H9 (cell line): ENCODE measurements around the gene APOA4. TPM values are rescaled to one million over a fixed set of nuclear protein-coding genes. Genes with fewer than 3 reads are reported as not detected.

Experiments used
- DNase-seq: peaks from one replicate; pipeline ENCODE4 v3.0.0-alpha.2; 2017
- H2AFZ ChIP-seq: one replicate; pipeline ENCODE4 v1.6.1; 2013; ENCODE audit warnings: mild to moderate bottlenecking, low read length, control low read depth, moderate library complexity
- H2AK5ac ChIP-seq: 2 replicates; pipeline ENCODE4 v1.6.1; 2013; ENCODE audit warnings: low read length, control low read depth, mixed read lengths; ENCODE audit not compliant: insufficient read length
- H2BK120ac ChIP-seq: one replicate; pipeline ENCODE4 v1.6.1; 2013; ENCODE audit warnings: low read depth, mild to moderate bottlenecking, low read length, control low read depth, inconsistent platforms; ENCODE audit not compliant: poor library complexity, severe bottlenecking
- H2BK12ac ChIP-seq: 2 replicates; pipeline ENCODE4 v1.6.1; 2013; ENCODE audit warnings: low read length, control low read depth, mixed read lengths, low read depth; ENCODE audit not compliant: insufficient read length
- H2BK15ac ChIP-seq: 2 replicates; pipeline ENCODE4 v1.6.1; 2013; ENCODE audit warnings: low read depth, low read length, control low read depth
- H2BK20ac ChIP-seq: one replicate; pipeline ENCODE4 v1.6.1; 2013; ENCODE audit warnings: low read depth, mild to moderate bottlenecking, low read length, control low read depth, inconsistent platforms; ENCODE audit not compliant: poor library complexity, severe bottlenecking
- H2BK5ac ChIP-seq: 2 replicates; pipeline ENCODE4 v1.6.1; 2013; ENCODE audit warnings: low read length, control low read depth, mixed read lengths; ENCODE audit not compliant: insufficient read length
- H3K14ac ChIP-seq: 2 replicates; pipeline ENCODE4 v1.6.1; 2013; ENCODE audit warnings: low read length, control low read depth; ENCODE audit not compliant: insufficient read depth
- H3K18ac ChIP-seq: 2 replicates; pipeline ENCODE4 v1.6.1; 2013; ENCODE audit warnings: low read depth, mild to moderate bottlenecking, mixed read lengths, low read length, control low read depth; ENCODE audit not compliant: insufficient read length
- H3K23ac ChIP-seq: 2 replicates; pipeline ENCODE4 v1.6.1; 2013; ENCODE audit warnings: low read length, control low read depth, mixed read lengths, low read depth; ENCODE audit not compliant: insufficient read length
- H3K23me2 ChIP-seq: 2 replicates; pipeline ENCODE4 v1.6.1; 2013; ENCODE audit warnings: low read depth, mild to moderate bottlenecking, mixed read lengths, low read length, control low read depth; ENCODE audit not compliant: insufficient read length, poor library complexity, severe bottlenecking
- H3K27ac ChIP-seq: 2 replicates; pipeline ENCODE4 v1.5.1; 2013; ENCODE audit warnings: low read length, control low read depth, mixed read lengths, low read depth; ENCODE audit not compliant: insufficient read length
- H3K27me3 ChIP-seq: 2 replicates; pipeline ENCODE4 v1.6.1; 2013; ENCODE audit warnings: low read length, control low read depth, inconsistent platforms; ENCODE audit not compliant: insufficient read depth
- H3K4ac ChIP-seq: 2 replicates; pipeline ENCODE4 v1.6.1; 2013; ENCODE audit warnings: low read depth, mild to moderate bottlenecking, control low read depth, inconsistent platforms, low read length, moderate library complexity
- H3K4me1 ChIP-seq: 2 replicates; pipeline ENCODE4 v1.6.1; 2013; ENCODE audit warnings: low read length, control low read depth, inconsistent platforms; ENCODE audit not compliant: insufficient read depth
- H3K4me2 ChIP-seq: 2 replicates; pipeline ENCODE4 v1.6.1; 2013; ENCODE audit warnings: low read length, control low read depth, mixed read lengths; ENCODE audit not compliant: insufficient read length, insufficient read depth
- H3K56ac ChIP-seq: 2 replicates; pipeline ENCODE4 v1.6.1; 2013; ENCODE audit warnings: low read depth, mild to moderate bottlenecking, mixed read lengths, low read length, control low read depth; ENCODE audit not compliant: insufficient read length
- H3K79me1 ChIP-seq: 2 replicates; pipeline ENCODE4 v1.6.1; 2013; ENCODE audit warnings: low read depth, mild to moderate bottlenecking, moderate library complexity, low read length, control low read depth, inconsistent platforms; ENCODE audit not compliant: insufficient read depth, poor library complexity, severe bottlenecking
- H3K79me2 ChIP-seq: 2 replicates; pipeline ENCODE4 v1.6.1; 2013; ENCODE audit warnings: low read length, control low read depth, inconsistent platforms; ENCODE audit not compliant: insufficient read depth
- H3K9ac ChIP-seq: 2 replicates; pipeline ENCODE4 v1.6.1; 2013; ENCODE audit warnings: low read length, control low read depth, mixed read lengths; ENCODE audit not compliant: insufficient read length; ENCODE audit errors: extremely low read depth
- H3K9me3 ChIP-seq: one replicate; pipeline ENCODE4 v1.6.1; 2013; ENCODE audit warnings: low read depth, low read length, inconsistent platforms; ENCODE audit not compliant: control insufficient read depth
- H3T11ph ChIP-seq: one replicate; pipeline ENCODE4 v1.6.1; 2013; ENCODE audit warnings: mild to moderate bottlenecking, low read length, control low read depth, inconsistent platforms
- H4K20me1 ChIP-seq: one replicate; pipeline ENCODE4 v1.6.1; 2013; ENCODE audit not compliant: control insufficient read depth, insufficient read length, insufficient read depth
- H4K5ac ChIP-seq: 2 replicates; pipeline ENCODE4 v1.6.1; 2013; ENCODE audit warnings: low read depth, mild to moderate bottlenecking, mixed read lengths, low read length, control low read depth; ENCODE audit not compliant: insufficient read length
- H4K8ac ChIP-seq: replicated peaks from 2 replicates; pipeline ENCODE4 v1.6.1; 2013; ENCODE audit warnings: low read length, control low read depth, mixed read lengths, low read depth; ENCODE audit not compliant: insufficient read length
- H4K91ac ChIP-seq: 2 replicates; pipeline ENCODE4 v1.6.1; 2013; ENCODE audit warnings: low read depth, mild to moderate bottlenecking, moderate library complexity, mixed read lengths, low read length, control low read depth; ENCODE audit not compliant: insufficient read length
- H3K27ac Mint-ChIP-seq, 3 experiments: 2 replicates in 2 of 3; 3 replicates in 1 of 3; pipeline ENCODE4 v1.8.0; 2020 to 2021; ENCODE audit warnings: mixed read lengths in 3 of 3, mild to moderate bottlenecking in 1 of 3, moderate library complexity in 1 of 3
- H3K27me3 Mint-ChIP-seq: 2 replicates; pipeline ENCODE4 v1.8.0; 2021; ENCODE audit warnings: low read depth, mild to moderate bottlenecking, moderate library complexity, mixed read lengths
- H3K36me3 Mint-ChIP-seq, 3 experiments: 2 replicates in 2 of 3; 3 replicates in 1 of 3; pipeline ENCODE4 v1.8.0; 2020 to 2021; ENCODE audit warnings: low read depth in 3 of 3, mixed read lengths in 3 of 3; ENCODE audit not compliant: insufficient read depth in 1 of 3
- H3K4me1 Mint-ChIP-seq, 2 experiments: 2 replicates each; pipeline ENCODE4 v1.8.0; 2020; ENCODE audit warnings: mixed read lengths in 2 of 2
- H3K4me3 Mint-ChIP-seq, 2 experiments: 2 replicates in 1 of 2; 3 replicates in 1 of 2; pipeline ENCODE4 v1.8.0; 2020 to 2021; ENCODE audit warnings: mild to moderate bottlenecking in 2 of 2, mixed read lengths in 2 of 2, moderate library complexity in 1 of 2
- H3K9me3 Mint-ChIP-seq, 2 experiments: 2 replicates in 1 of 2; 3 replicates in 1 of 2; pipeline ENCODE4 v1.8.0; 2020; ENCODE audit warnings: mild to moderate bottlenecking in 2 of 2, mixed read lengths in 2 of 2, moderate library complexity in 1 of 2
- CTCF ChIP-seq: fragments of 200-600 bp; sonication (generic); conservative IDR thresholded peaks from 3 replicates; pipeline ENCODE4 v1.8.0; 2021; ENCODE audit warnings: antibody characterized with exemption, mild to moderate bottlenecking
- WGBS: extraction: QIAGEN DNeasy Blood & Tissue Kit; methylation state at CpG from one replicate; pipeline ENCODE4 v1.1.7; 2013; ENCODE audit warnings: missing lambda C conversion rate, low lambda C conversion rate, mixed read lengths; ENCODE audit not compliant: insufficient read length; ENCODE audit errors: extremely low coverage; 5-methylcytosine and 5-hydroxymethylcytosine counted together
- total RNA-seq: library from RNA; stranded (reverse); gene quantifications from 2 replicates; pipeline ENCODE4 v1.2.1, GENCODE V29; 2021

The APOA4 gene
- total RNA-seq, 1 experiment from 2014 or later = not detected

GRCh38 chr11:116792144-116792868 lies 30.8 kb downstream of the APOA4 start:
- Histone ChIP-seq H2AFZ (no peak overlapping the region), H3K4me2 (no peak overlapping the region)

More at GRCh38 chr11:116792144-116792868, 30.8 kb downstream of the APOA4 start:
- Histone ChIP-seq H4K91ac (no peak overlapping the region), H3K4me1 (no peaks in the 10 kb centered on the region; the same call in 1 of the 2 replicates), H3K14ac (no peak overlapping the region; the same call in 1 of the 2 replicates), H3K4ac (no peak overlapping the region), H2BK120ac (no peak overlapping the region), H2BK5ac (no peak overlapping the region), H3K27ac (no peak overlapping the region), H3K27me3 (no peaks in the 10 kb centered on the region; the same call in 1 of the 2 replicates), H3K56ac (no peak overlapping the region), H2AK5ac (no peak overlapping the region), H3K9me3 (no peaks in the 10 kb centered on the region), H3K23me2 (peaks cover 8% of the 10 kb centered on the region), H3K79me1 (no peaks in the 10 kb centered on the region), H3K9ac (no peak overlapping the region), H3K18ac (no peak overlapping the region), H4K20me1 (no peaks in the 10 kb centered on the region), H2BK15ac (no peak overlapping the region), H3K23ac (no peak overlapping the region), H2BK20ac (no peak overlapping the region), H3K79me2 (no peaks in the 10 kb centered on the region), H4K5ac (no peak overlapping the region), H3T11ph (no peak overlapping the region), H4K8ac (no peak overlapping the region), H2BK12ac (no peak overlapping the region)
- no peak for DNase-seq
- no peak for TF ChIP-seq CTCF
- no CpG with 5 or more reads among the region's 8 CpGs for WGBS
- no peak overlapping the region for H3K4me3 Mint-ChIP-seq
- no peak overlapping the region for H3K27ac Mint-ChIP-seq
- H3K36me3 Mint-ChIP-seq = peaks cover 0 to 2% (median under 1%) of the 10 kb centered on the region in 3 experiments; a peak in 3 of 7 replicates
- H3K27me3 Mint-ChIP-seq = peaks cover 22% of the 10 kb centered on the region
- no peaks in the 10 kb centered on the region for H3K9me3 Mint-ChIP-seq
- peaks cover 15 to 24% of the 10 kb centered on the region in 2 experiments for H3K4me1 Mint-ChIP-seq
